ENCODE measurements around the gene TRAF2.

DNA sequence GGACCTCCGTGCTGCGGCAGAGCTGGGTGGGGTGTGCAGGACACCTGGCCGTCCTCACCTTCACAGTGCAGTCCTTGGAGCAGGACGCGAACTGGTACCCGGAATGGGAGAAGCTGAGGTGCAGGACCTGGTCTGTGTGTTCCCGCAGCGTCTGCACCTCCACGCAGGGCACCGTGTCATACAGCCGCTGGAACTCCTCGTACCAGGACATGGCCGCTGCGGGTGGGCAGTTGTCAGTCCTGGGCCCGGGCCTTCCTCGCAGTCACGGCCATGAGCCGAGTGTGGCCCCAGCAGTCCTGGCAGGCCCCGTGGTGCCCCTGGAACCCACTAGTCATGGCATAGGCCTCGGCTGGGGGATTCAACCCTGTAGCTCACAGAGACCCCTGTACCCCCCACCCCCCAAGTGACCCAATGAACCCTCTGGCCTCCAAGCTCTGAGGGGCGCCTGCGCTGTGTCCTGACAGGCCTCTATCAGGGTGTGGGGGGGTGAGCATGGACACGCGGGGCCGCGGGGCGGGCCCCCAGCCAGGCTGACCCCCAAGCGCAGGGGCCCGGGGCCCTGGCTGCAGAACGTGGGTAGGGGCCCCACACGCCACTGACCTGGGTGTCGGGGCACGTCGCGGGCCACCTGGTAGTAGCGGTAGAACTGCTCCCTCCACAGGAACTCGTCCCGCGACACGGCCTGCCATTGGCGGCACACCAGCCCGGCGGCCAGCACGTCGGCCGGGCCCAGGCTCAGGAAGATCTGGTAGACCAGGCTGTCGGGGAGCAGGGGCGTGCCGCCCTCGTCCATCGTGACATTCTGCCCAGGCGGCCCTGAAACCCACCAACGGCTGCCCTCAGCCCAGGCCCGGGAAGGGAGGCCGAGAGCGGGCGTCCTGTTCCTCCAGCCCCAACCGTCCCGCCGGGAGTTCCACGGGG is 57.2 kb downstream of the TRAF2 start:
- TF ChIP-seq, protein P1, sequence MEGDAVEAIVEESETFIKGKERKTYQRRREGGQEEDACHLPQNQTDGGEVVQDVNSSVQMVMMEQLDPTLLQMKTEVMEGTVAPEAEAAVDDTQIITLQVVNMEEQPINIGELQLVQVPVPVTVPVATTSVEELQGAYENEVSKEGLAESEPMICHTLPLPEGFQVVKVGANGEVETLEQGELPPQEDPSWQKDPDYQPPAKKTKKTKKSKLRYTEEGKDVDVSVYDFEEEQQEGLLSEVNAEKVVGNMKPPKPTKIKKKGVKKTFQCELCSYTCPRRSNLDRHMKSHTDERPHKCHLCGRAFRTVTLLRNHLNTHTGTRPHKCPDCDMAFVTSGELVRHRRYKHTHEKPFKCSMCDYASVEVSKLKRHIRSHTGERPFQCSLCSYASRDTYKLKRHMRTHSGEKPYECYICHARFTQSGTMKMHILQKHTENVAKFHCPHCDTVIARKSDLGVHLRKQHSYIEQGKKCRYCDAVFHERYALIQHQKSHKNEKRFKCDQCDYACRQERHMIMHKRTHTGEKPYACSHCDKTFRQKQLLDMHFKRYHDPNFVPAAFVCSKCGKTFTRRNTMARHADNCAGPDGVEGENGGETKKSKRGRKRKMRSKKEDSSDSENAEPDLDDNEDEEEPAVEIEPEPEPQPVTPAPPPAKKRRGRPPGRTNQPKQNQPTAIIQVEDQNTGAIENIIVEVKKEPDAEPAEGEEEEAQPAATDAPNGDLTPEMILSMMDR (IDR thresholded peaks at IDR 0.05) = no peak
- TF ChIP-seq POLR2A (IDR thresholded peaks at IDR 0.05) = no peak

Measured in right lobe of liver (tissue), 4 donors.